CD14-positive monocyte (primary cell): ENCODE results near the gene OSBPL6. TPM values are rescaled to one million over a fixed set of nuclear protein-coding genes. Genes with fewer than 3 reads are reported as not detected.

Experiments used
- DNase-seq, 3 donors: peaks; one replicate each; pipeline ENCODE4 v3.0.0-alpha.2; 2011 to 2022
- H2AFZ ChIP-seq: 2 replicates; pipeline ENCODE4 v1.6.0; 2012; ENCODE audit warnings: mild to moderate bottlenecking, low read depth, low read length, inconsistent platforms; ENCODE audit not compliant: insufficient read depth, poor library complexity, severe bottlenecking
- H3K27ac ChIP-seq, 2 donors: 1 replicate in 1 of 2; 2 replicates in 1 of 2; pipeline ENCODE4 v1.5.1; 2012 to 2013; ENCODE audit warnings: low read length in 2 of 2, control low read depth in 1 of 2, inconsistent platforms in 1 of 2, low read depth in 1 of 2, mild to moderate bottlenecking in 1 of 2
- H3K27me3 ChIP-seq, 2 donors: one replicate each; pipeline versions ENCODE4 v1.6.0 to v1.6.1; 2011 to 2013; ENCODE audit warnings: low read length in 2 of 2; ENCODE audit not compliant: control insufficient read depth in 2 of 2, insufficient read depth in 2 of 2
- H3K36me3 ChIP-seq, 2 donors: replicated peaks in 1 of 2; 1 replicate in 1 of 2; 2 replicates in 1 of 2; pipeline versions ENCODE4 v1.5.1 to v1.6.1; 2012 to 2013; ENCODE audit warnings: low read length in 2 of 2, control low read depth in 1 of 2, inconsistent platforms in 1 of 2, mild to moderate bottlenecking in 1 of 2; ENCODE audit not compliant: insufficient read depth in 2 of 2, control insufficient read depth in 1 of 2
- H3K4me1 ChIP-seq, 2 donors: 1 replicate in 1 of 2; 2 replicates in 1 of 2; pipeline versions ENCODE4 v1.5.1 to v1.6.1; 2012 to 2013; ENCODE audit warnings: low read length in 2 of 2, control low read depth in 1 of 2, inconsistent platforms in 1 of 2, mild to moderate bottlenecking in 1 of 2, moderate library complexity in 1 of 2; ENCODE audit not compliant: insufficient read depth in 2 of 2, control insufficient read depth in 1 of 2
- H3K4me2 ChIP-seq: replicated peaks from 2 replicates; pipeline ENCODE3; 2012; ENCODE audit warnings: low read length, moderate library complexity, mild to moderate bottlenecking; ENCODE audit not compliant: poor library complexity, severe bottlenecking; ENCODE audit errors: extremely low read depth
- H3K4me3 ChIP-seq, 3 experiments: fragments of 200-600 bp in 1 of 3; sonication (generic) in 1 of 3; replicated peaks in 1 of 3; 1 replicate in 2 of 3; 2 replicates in 1 of 3; pipeline ENCODE4 v1.5.1; 2011 to 2013; ENCODE audit warnings: low read length in 3 of 3, mild to moderate bottlenecking in 3 of 3, control low read depth in 2 of 3, low read depth in 2 of 3, inconsistent platforms in 1 of 3, moderate library complexity in 1 of 3
- H3K79me2 ChIP-seq: 2 replicates; pipeline ENCODE4 v1.6.0; 2012; ENCODE audit warnings: mild to moderate bottlenecking, control low read depth, inconsistent platforms, low read length, moderate library complexity; ENCODE audit not compliant: insufficient read depth
- H3K9ac ChIP-seq: 2 replicates; pipeline ENCODE4 v1.6.0; 2017; ENCODE audit warnings: low read length, mild to moderate bottlenecking; ENCODE audit not compliant: insufficient read depth, poor library complexity, severe bottlenecking
- H3K9me3 ChIP-seq, 2 donors: replicated peaks in 1 of 2; 1 replicate in 1 of 2; 2 replicates in 1 of 2; pipeline versions ENCODE4 v1.5.1 to v1.6.1; 2012 to 2013; ENCODE audit warnings: low read length in 2 of 2, control low read depth in 1 of 2; ENCODE audit not compliant: control insufficient read depth in 1 of 2, insufficient read depth in 1 of 2
- H4K20me1 ChIP-seq: 2 replicates; pipeline ENCODE4 v1.6.0; 2012; ENCODE audit warnings: mild to moderate bottlenecking, low read length, control low read depth, moderate library complexity; ENCODE audit not compliant: insufficient read depth
- H3K27ac Mint-ChIP-seq, 7 donors: one replicate each; pipeline ENCODE4 v1.8.0; 2020; ENCODE audit warnings: mild to moderate bottlenecking in 7 of 7, mixed read lengths in 7 of 7, moderate library complexity in 6 of 7, inconsistent platforms in 2 of 7
- H3K27me3 Mint-ChIP-seq, 3 donors: one replicate each; pipeline ENCODE4 v1.8.0; 2021 to 2022; ENCODE audit warnings: low read depth in 3 of 3, mild to moderate bottlenecking in 3 of 3, mixed read lengths in 3 of 3, moderate library complexity in 3 of 3, inconsistent platforms in 1 of 3
- H3K36me3 Mint-ChIP-seq, 2 donors: one replicate each; pipeline ENCODE4 v1.8.0; 2020; ENCODE audit warnings: mixed read lengths in 2 of 2, inconsistent platforms in 1 of 2, mild to moderate bottlenecking in 1 of 2
- H3K4me1 Mint-ChIP-seq: one replicate; pipeline ENCODE4 v1.8.0; 2020; ENCODE audit warnings: mild to moderate bottlenecking, mixed read lengths
- H3K4me3 Mint-ChIP-seq, 2 donors: one replicate each; pipeline ENCODE4 v1.8.0; 2020; ENCODE audit warnings: mild to moderate bottlenecking in 2 of 2, mixed read lengths in 2 of 2, moderate library complexity in 1 of 2
- H3K9me3 Mint-ChIP-seq, 7 donors: one replicate each; pipeline ENCODE4 v1.8.0; 2020 to 2022; ENCODE audit warnings: mixed read lengths in 7 of 7, mild to moderate bottlenecking in 6 of 7, moderate library complexity in 6 of 7, inconsistent platforms in 2 of 7
- CTCF ChIP-seq: fragments of 200-600 bp; IDR thresholded peaks from one replicate; pipeline ENCODE4 v1.8.0; 2022; ENCODE audit warnings: antibody characterized with exemption, mild to moderate bottlenecking
- whole genome bisulfite sequencing: methylation state at CpG from one replicate; pipeline ENCODE4 v1.1.5; 2013; ENCODE audit warnings: missing lambda C conversion rate; ENCODE audit not compliant: insufficient coverage; 5-methylcytosine and 5-hydroxymethylcytosine counted together
- intact Hi-C, 2 donors: fragments of 100-400 bp; cut with micrococcal nuclease; formaldehyde crosslinking; loops; one replicate each; pipeline versions ENCODE4 v1.15.0 to v1.15.1; 2023
- polyA plus RNA-seq, 3 donors: library from polyadenylated mRNA; depleted of rRNA in 1 of 3; unstranded in 2 of 3; stranded (reverse) in 1 of 3; fragments of 300-500 nt in 2 of 3; fragments of >200 nt in 1 of 3; fragmentation: Illumina TruSeq in 2 of 3; gene quantifications; 1 replicate in 2 of 3; 2 replicates in 1 of 3; pipeline ENCODE4 v1.2.3, GENCODE V29; 2012 to 2021

The OSBPL6 gene
- polyA plus RNA-seq, 3 donors, result not detected

- no peak overlapping the region for H3K27ac Mint-ChIP-seq
- intact Hi-C loops, result no loop called here
Observed at GRCh38 chr2:178202927-178203326, 8.6 kb downstream of the OSBPL6 start.

GRCh38 chr2:178204977-178205376, 10.7 kb downstream of the OSBPL6 start:
- Mint-ChIP-seq H3K27me3 (peaks cover 0 to 16% (median 9%) of the 10 kb centered on the region in 3 donors), H3K4me1 (no peaks in the 10 kb centered on the region), H3K9me3 (peaks cover 0 to 2% (median 0%) of the 10 kb centered on the region in 7 donors), H3K27ac (no peak overlapping the region), H3K4me3 (no peak overlapping the region), H3K36me3 (no peaks in the 10 kb centered on the region)
- WGBS, result no CpG with 5 or more reads among the region's 2 CpGs
- Histone ChIP-seq H3K9ac (no peak overlapping the region), H3K27ac (no peak overlapping the region), H3K36me3 (no peaks in the 10 kb centered on the region), H3K4me2 (no peak overlapping the region), H3K27me3 (no peaks in the 10 kb centered on the region), H4K20me1 (no peaks in the 10 kb centered on the region), H3K79me2 (no peaks in the 10 kb centered on the region), H3K9me3 (no peaks in the 10 kb centered on the region), H2AFZ (no peak overlapping the region), H3K4me3 (no peak overlapping the region), H3K4me1 (no peaks in the 10 kb centered on the region)
- no peak for DNase-seq
- intact Hi-C loops, result no loop called here
- TF ChIP-seq CTCF, result no peak

More at GRCh38 chr2:178202927-178203326, 8.6 kb downstream of the OSBPL6 start:
- DNase-seq, result no peak
- Mint-ChIP-seq H3K4me3 (no peak overlapping the region), H3K27me3 (peaks cover 0 to 17% (median 8%) of the 10 kb centered on the region in 3 donors), H3K4me1 (no peaks in the 10 kb centered on the region), H3K9me3 (no peaks in the 10 kb centered on the region), H3K36me3 (no peaks in the 10 kb centered on the region)
- Histone ChIP-seq H3K9me3 (no peaks in the 10 kb centered on the region), H3K36me3 (no peaks in the 10 kb centered on the region), H3K4me1 (no peaks in the 10 kb centered on the region), H3K4me3 (no peak overlapping the region), H3K4me2 (no peak overlapping the region), H3K27ac (no peak overlapping the region), H3K79me2 (no peaks in the 10 kb centered on the region), H2AFZ (no peak overlapping the region), H3K27me3 (peaks cover under 1 to 2% of the 10 kb centered on the region in 2 donors), H4K20me1 (no peaks in the 10 kb centered on the region), H3K9ac (no peak overlapping the region)
- TF ChIP-seq CTCF, result no peak
